IMR-90 (cell line): ENCODE results near the gene FMNL1. TPM values are rescaled to one million over a fixed set of nuclear protein-coding genes. Genes with fewer than 3 reads are reported as not detected.

Experiments used
- ATAC-seq: fragments of 200-7000 bp; cut with Tn5 transposase; 2 replicates; pipeline ENCODE4 v1.9.1; 2020; ENCODE audit warnings: low read depth, mild to moderate bottlenecking, moderate library complexity
- BruUV-seq: library from RNA; stranded (reverse); fragments of 400-500 nt; replicated peaks from 2 replicates; lab custom pipeline; 2021; lab: Mats Ljungman, UMichigan
- CTCF ChIA-PET: fragments of 300-600 bp; formaldehyde crosslinking; extraction: SDS; loops from one replicate; lab custom pipeline; 2021; ENCODE audit warnings: antibody characterized with exemption; lab: Yijun Ruan, JAX
- POLR2A ChIA-PET: fragments of 300-600 bp; sonication (Branson Sonifier 250); formaldehyde crosslinking; loops from one replicate; lab custom pipeline; 2022; ENCODE audit warnings: antibody characterized with exemption; ENCODE audit not compliant: unreplicated experiment; lab: Charles Lee
- DNase-seq: peaks from one replicate; pipeline ENCODE4 v3.0.0; 2013
- H2AFZ ChIP-seq: replicated peaks from 2 replicates; pipeline ENCODE3; 2013; ENCODE audit warnings: low read length, mild to moderate bottlenecking; ENCODE audit not compliant: poor library complexity
- H2AK5ac ChIP-seq: 2 replicates; pipeline ENCODE4 v1.6.1; 2013; ENCODE audit warnings: low read depth, low read length, inconsistent platforms
- H2AK9ac ChIP-seq: replicated peaks from 2 replicates; pipeline ENCODE3; 2013; ENCODE audit warnings: mild to moderate bottlenecking, low read depth, low read length, moderate library complexity; ENCODE audit not compliant: poor library complexity
- H2BK120ac ChIP-seq: 2 replicates; pipeline ENCODE4 v1.6.1; 2013; ENCODE audit warnings: low read depth, low read length, inconsistent platforms
- H2BK15ac ChIP-seq: 3 replicates; pipeline ENCODE4 v1.6.1; 2013; ENCODE audit warnings: low read depth, low read length, inconsistent platforms
- H2BK20ac ChIP-seq: 2 replicates; pipeline ENCODE4 v1.6.1; 2013; ENCODE audit warnings: low read depth, mild to moderate bottlenecking, inconsistent platforms, low read length, moderate library complexity
- H2BK5ac ChIP-seq: 2 replicates; pipeline ENCODE4 v1.6.1; 2013; ENCODE audit warnings: mild to moderate bottlenecking, low read depth, low read length, inconsistent platforms; ENCODE audit not compliant: poor library complexity, severe bottlenecking
- H3K14ac ChIP-seq: replicated peaks from 2 replicates; pipeline ENCODE4 v1.6.1; 2013; ENCODE audit warnings: low read depth, low read length, inconsistent platforms
- H3K18ac ChIP-seq: 2 replicates; pipeline ENCODE4 v1.6.1; 2013; ENCODE audit warnings: low read depth, low read length, control low read depth
- H3K23ac ChIP-seq: 2 replicates; pipeline ENCODE4 v1.6.1; 2013; ENCODE audit warnings: low read depth, low read length, inconsistent platforms
- H3K27ac ChIP-seq: 2 replicates; pipeline ENCODE4 v1.5.1; 2013; ENCODE audit warnings: mild to moderate bottlenecking, control low read depth, low read length; ENCODE audit not compliant: insufficient read depth
- H3K27me3 ChIP-seq: 2 replicates; pipeline ENCODE4 v1.6.1; 2013; ENCODE audit warnings: low read length; ENCODE audit not compliant: control insufficient read depth, insufficient read depth
- H3K36me3 ChIP-seq: 2 replicates; pipeline ENCODE4 v1.6.1; 2013; ENCODE audit warnings: low read length, mixed read lengths; ENCODE audit not compliant: control insufficient read depth, insufficient read depth
- H3K4ac ChIP-seq: 2 replicates; pipeline ENCODE4 v1.6.1; 2013; ENCODE audit warnings: low read depth, low read length, inconsistent platforms
- H3K4me1 ChIP-seq: 2 replicates; pipeline ENCODE4 v1.6.1; 2013; ENCODE audit warnings: low read length, mixed read lengths; ENCODE audit not compliant: control insufficient read depth, insufficient read depth
- H3K4me2 ChIP-seq: 2 replicates; pipeline ENCODE4 v1.6.1; 2013; ENCODE audit warnings: low read depth, mild to moderate bottlenecking, control low read depth, low read length, moderate library complexity
- H3K4me3 ChIP-seq: 2 replicates; pipeline ENCODE4 v1.5.1; 2013; ENCODE audit warnings: low read depth, mild to moderate bottlenecking, control low read depth, low read length, moderate library complexity; ENCODE audit not compliant: insufficient read depth
- H3K56ac ChIP-seq: 2 replicates; pipeline ENCODE4 v1.6.1; 2013; ENCODE audit warnings: low read length, inconsistent platforms; ENCODE audit not compliant: insufficient read depth; ENCODE audit errors: extremely low read depth
- H3K79me1 ChIP-seq, 2 experiments: 2 replicates each; pipeline ENCODE4 v1.6.1; 2013; ENCODE audit warnings: low read length in 2 of 2, inconsistent platforms in 1 of 2, low read depth in 1 of 2
- H3K9ac ChIP-seq: 2 replicates; pipeline ENCODE4 v1.6.1; 2013; ENCODE audit warnings: low read depth, low read length, control low read depth
- H3K9me1 ChIP-seq: 2 replicates; pipeline ENCODE4 v1.6.1; 2013; ENCODE audit warnings: low read length, inconsistent platforms; ENCODE audit not compliant: insufficient read depth
- H3K9me3 ChIP-seq: 2 replicates; pipeline ENCODE4 v1.6.1; 2013; ENCODE audit warnings: low read length; ENCODE audit not compliant: control insufficient read depth, insufficient read depth
- H4K20me1 ChIP-seq: 2 replicates; pipeline ENCODE4 v1.6.1; 2013; ENCODE audit warnings: low read length, inconsistent platforms; ENCODE audit not compliant: insufficient read depth
- H4K5ac ChIP-seq: 2 replicates; pipeline ENCODE4 v1.6.1; 2013; ENCODE audit warnings: mild to moderate bottlenecking, low read depth, low read length, control low read depth
- H4K8ac ChIP-seq, 2 experiments: 2 replicates each; pipeline ENCODE4 v1.6.1; 2013; ENCODE audit warnings: low read depth in 2 of 2, low read length in 2 of 2, control low read depth in 1 of 2, inconsistent platforms in 1 of 2
- H4K91ac ChIP-seq: 2 replicates; pipeline ENCODE4 v1.6.1; 2013; ENCODE audit warnings: low read depth, low read length, inconsistent platforms; ENCODE audit not compliant: insufficient read depth
- FOS ChIP-seq: fragments of 150-350 bp; IDR thresholded peaks from 2 replicates; pipeline ENCODE4 v1.6.1; 2016; ENCODE audit warnings: low read depth, low read length
- MAFK ChIP-seq: IDR thresholded peaks from 2 replicates; pipeline ENCODE4 v1.6.1; 2012; ENCODE audit warnings: low read depth, low read length, improper control_type of control experiment
- MAZ ChIP-seq: IDR thresholded peaks from 2 replicates; pipeline ENCODE4 v1.6.1; 2012; ENCODE audit warnings: low read depth, mild to moderate bottlenecking, low read length, improper control_type of control experiment, moderate library complexity, borderline replicate concordance
- RFX5 ChIP-seq: IDR thresholded peaks from 2 replicates; pipeline ENCODE4 v1.8.0; 2012; ENCODE audit warnings: low read depth, mild to moderate bottlenecking, low read length, moderate library complexity
- USF2 ChIP-seq: fragments of 150-350 bp; IDR thresholded peaks from 2 replicates; pipeline ENCODE4 v1.6.1; 2017; ENCODE audit warnings: mild to moderate bottlenecking, antibody characterized with exemption, low read length, low read depth
- dilution Hi-C: fragments of 300-500 bp; cut with HindIII; formaldehyde crosslinking; loops from one replicate; pipeline ENCODE4 v1.14.3; 2018; ENCODE audit warnings: low sequenced_read_pairs; ENCODE audit not compliant: unreplicated experiment
- in situ Hi-C: fragments of 300-500 bp; cut with MboI; formaldehyde crosslinking; loops from 3 replicates; pipeline ENCODE4 v1.14.3; 2019; ENCODE audit warnings: low sequenced_read_pairs, inconsistent platforms, mixed read lengths
- intact Hi-C: fragments of 100-400 bp; cut with micrococcal nuclease; formaldehyde crosslinking; loops from 2 replicates; pipeline ENCODE4 v1.10.0; 2022
- polyA plus RNA-seq, 3 experiments: library from polyadenylated mRNA; depleted of rRNA; stranded (reverse); fragments of >200 nt; gene quantifications; 2 replicates each; pipeline ENCODE4 v1.2.3, GENCODE V29; 2012; ENCODE audit warnings: low replicate concordance in 1 of 3
- total RNA-seq: library from RNA; depleted of rRNA; stranded (reverse); fragments of >200 nt; gene quantifications from 2 replicates; pipeline ENCODE4 v1.2.3, GENCODE V29; 2012

The FMNL1 gene
- total and polyA plus RNA-seq, 2 of the 4 experiments (the other 2 are of a cell fraction) = 0.36 to 2.3 TPM

- Histone ChIP-seq H3K18ac (no peak overlapping the region), H2BK20ac (no peak overlapping the region), H3K9me3 (no peaks in the 10 kb centered on the region), H2BK120ac (no peak overlapping the region), H4K8ac (no peak overlapping the region), H3K4me2 (no peak overlapping the region), H3K79me1 (no peaks in the 10 kb centered on the region), H3K23ac (no peak overlapping the region), H3K4me1 (peaks cover 8% of the 10 kb centered on the region), H3K36me3 (no peaks in the 10 kb centered on the region), H4K5ac (no peak overlapping the region), H4K91ac (no peak overlapping the region), H3K27me3 (no peaks in the 10 kb centered on the region), H2AK5ac (no peak overlapping the region), H3K27ac (no peak overlapping the region), H3K9ac (no peak overlapping the region), H3K4me3 (no peak overlapping the region), H4K20me1 (no peaks in the 10 kb centered on the region), H2BK5ac (no peak overlapping the region), H3K9me1 (no peaks in the 10 kb centered on the region), H3K14ac (no peak overlapping the region), H3K56ac (no peak overlapping the region), H2AK9ac (no peak overlapping the region), H2AFZ (no peak overlapping the region), H3K4ac (no peak overlapping the region), H2BK15ac (no peak overlapping the region)
- POLR2A ChIA-PET = interaction anchor here (0.6 kb wide), 1 partner anchor 22 kb away, joined by 9 read pairs; no protein-coding TSS in a partner anchor
- no peak for TF ChIP-seq USF2
- TF ChIP-seq FOS = no peak
- no peak for TF ChIP-seq RFX5
- TF ChIP-seq MAZ = no peak
- no peak for TF ChIP-seq MAFK
- in situ Hi-C loops (loop anchor here (5.0 kb wide), 1 partner anchor 58 kb away; the partner anchor contains the start of gene ACBD4), dilution Hi-C loops (no loop called here), intact Hi-C loops (no loop called here)
- CTCF ChIA-PET = interaction anchor here (1.4 to 1.9 kb wide), 2 partner anchors 46 to 60 kb away, joined by 6 to 12 read pairs; partner anchors contain the start of gene ACBD4
- no TSS peak for BruUV-seq
- no peak for DNase-seq
- no peak for ATAC-seq
Measured at GRCh38 chr17:45195424-45195823, 26.3 kb upstream of the FMNL1 start.
